Measurements from ENCODE around the gene ANKRD44. TPM values are rescaled to one million over a fixed set of nuclear protein-coding genes. Genes with fewer than 3 reads are reported as not detected.

The ANKRD44 gene
- total and polyA plus RNA-seq, 8 donors, result 23.2 to 52.6 (median 29.8) TPM

- ATAC-seq (no peak), DNase-seq (no peak)
- intact Hi-C loops (cut with DNase I), result no loop called here
- H3K9me3 ChIP-seq, result no peaks in the 10 kb centered on the region
- no peak for TF ChIP-seq CTCF (IDR thresholded peaks at IDR 0.05)
- H3K27ac ChIP-seq, result no peak overlapping the region
- no peaks in the 10 kb centered on the region for H3K27me3 ChIP-seq
- peaks cover 0 to 29% of the 10 kb centered on the region in 2 donors for H3K36me3 ChIP-seq
- peaks cover 0 to 5% of the 10 kb centered on the region in 2 donors for H3K4me1 ChIP-seq
- no peak overlapping the region for H3K4me3 ChIP-seq
Measured at GRCh38 chr2:197116306-197116879, 194.2 kb downstream of the ANKRD44 start.

GRCh38 chr2:197115325-197115724 is 195.3 kb downstream of the ANKRD44 start:
- peaks cover 0 to 5% of the 10 kb centered on the region in 2 donors for H3K4me1 ChIP-seq
- H3K27me3 ChIP-seq, result no peaks in the 10 kb centered on the region
- no peak for DNase-seq
- no peaks in the 10 kb centered on the region for H3K9me3 ChIP-seq
- peaks cover 0 to 21% of the 10 kb centered on the region in 2 donors for H3K36me3 ChIP-seq
- TF ChIP-seq CTCF (IDR thresholded peaks at IDR 0.05), result no peak
- ATAC-seq, result no peak
- H3K27ac ChIP-seq, result no peak overlapping the region
- intact Hi-C loops (cut with DNase I), result no loop called here
- no peak overlapping the region for H3K4me3 ChIP-seq

- peak; percentile 57 for TF ChIP-seq CTCF (IDR thresholded peaks at IDR 0.05)
- Histone ChIP-seq H3K36me3 (peaks cover 0 to 25% of the 10 kb centered on the region in 2 donors), H3K9me3 (no peaks in the 10 kb centered on the region), H3K4me3 (no peak overlapping the region), H3K27ac (no peak overlapping the region), H3K27me3 (no peaks in the 10 kb centered on the region), H3K4me1 (peaks cover 0 to 6% of the 10 kb centered on the region in 2 donors)
- intact Hi-C loops (cut with DNase I), result loop anchor here in 1 of 2 donors (5.0 kb wide), 1 partner anchor 264 kb away; no protein-coding TSS in a partner anchor
- ATAC-seq (peak; percentile 52), DNase-seq (peak in 1 of 4 donors; percentile 36)
Measured at GRCh38 chr2:197113275-197113711, 197.3 kb downstream of the ANKRD44 start.

- Histone ChIP-seq H3K27ac (no peak overlapping the region), H3K4me1 (peaks cover 13 to 14% of the 10 kb centered on the region in 2 donors), H3K9me3 (no peaks in the 10 kb centered on the region), H3K36me3 (peaks cover 0 to 38% of the 10 kb centered on the region in 2 donors), H3K4me3 (no peak overlapping the region), H3K27me3 (no peaks in the 10 kb centered on the region)
- no peak for DNase-seq
- TF ChIP-seq CTCF (IDR thresholded peaks at IDR 0.05), result no peak
- no peak for ATAC-seq
- intact Hi-C loops (cut with DNase I), result no loop called here
Measured at GRCh38 chr2:197109326-197109725, 201.3 kb downstream of the ANKRD44 start.

- Histone ChIP-seq H3K27me3 (no peaks in the 10 kb centered on the region), H3K4me1 (peaks cover 13 to 14% of the 10 kb centered on the region in 2 donors), H3K27ac (no peak overlapping the region), H3K9me3 (no peaks in the 10 kb centered on the region), H3K36me3 (peaks cover 0 to 39% of the 10 kb centered on the region in 2 donors), H3K4me3 (no peak overlapping the region)
- no peak for TF ChIP-seq CTCF (IDR thresholded peaks at IDR 0.05)
- DNase-seq, result no peak
- ATAC-seq, result peak; percentile 35
- intact Hi-C loops (cut with DNase I), result no loop called here
Measured at GRCh38 chr2:197108758-197109157, 201.8 kb downstream of the ANKRD44 start.

Data from left lung (tissue), 10 donors.